Neural cell (in vitro differentiated cells): Measurements from ENCODE around the gene ITGAV. TPM values are rescaled to one million over a fixed set of nuclear protein-coding genes. Genes with fewer than 3 reads are reported as not detected.
A peak's percentile ranks its signal among the peaks of the same experiment; 100 is the strongest.

Experiments
- H2AFZ ChIP-seq: fragments of 200-600, 300-800 bp; sonication (generic), shearing (Covaris generic); 2 replicates; pipeline ENCODE4 v1.6.0; 2014; ENCODE audit warnings: low read depth, mild to moderate bottlenecking, antibody characterized with exemption, low read length, moderate library complexity
- H3F3A ChIP-seq: fragments of 200-600 bp; shearing (Covaris generic); 2 replicates; pipeline ENCODE4 v1.6.1; 2016; ENCODE audit warnings: mild to moderate bottlenecking, moderate library complexity, mixed read lengths, antibody characterized with exemption, low read length; ENCODE audit not compliant: insufficient read depth, poor library complexity, severe bottlenecking
- H3K27ac ChIP-seq: fragments of 200-600, 300-800 bp; sonication (generic), shearing (Covaris generic); 2 replicates; pipeline ENCODE4 v1.5.1; 2014; ENCODE audit warnings: mild to moderate bottlenecking, low read length, moderate library complexity
- H3K27me3 ChIP-seq: fragments of 300-800, 200-600 bp; sonication (generic), shearing (Covaris generic); 2 replicates; pipeline ENCODE4 v1.6.0; 2014; ENCODE audit warnings: mild to moderate bottlenecking, low read depth, low read length, moderate library complexity; ENCODE audit not compliant: insufficient read depth
- H3K36me3 ChIP-seq: fragments of 300-800, 200-600 bp; sonication (generic), shearing (Covaris generic); 2 replicates; pipeline ENCODE4 v1.5.1; 2014; ENCODE audit warnings: mild to moderate bottlenecking, antibody characterized with exemption, low read length, moderate library complexity; ENCODE audit not compliant: insufficient read depth
- H3K4me2 ChIP-seq: fragments of 300-800, 200-600 bp; sonication (generic), shearing (Covaris generic); 2 replicates; pipeline ENCODE4 v1.6.0; 2014; ENCODE audit warnings: mild to moderate bottlenecking, low read length
- H3K4me3 ChIP-seq: fragments of 300-800, 200-600 bp; sonication (generic), shearing (Covaris generic); 2 replicates; pipeline ENCODE4 v1.5.1; 2014; ENCODE audit warnings: mild to moderate bottlenecking, low read length, moderate library complexity
- H3K79me2 ChIP-seq: fragments of 200-600 bp; shearing (Covaris generic); replicated peaks from 2 replicates; pipeline ENCODE4 v1.6.0; 2014; ENCODE audit warnings: mild to moderate bottlenecking, low read length, moderate library complexity; ENCODE audit not compliant: insufficient read depth
- H3K9ac ChIP-seq: fragments of 300-800, 200-600 bp; sonication (generic), shearing (Covaris generic); 2 replicates; pipeline ENCODE4 v1.6.1; 2016; ENCODE audit warnings: mild to moderate bottlenecking, low read length, mixed read lengths
- H3K9me2 ChIP-seq: fragments of 200-600 bp; shearing (Covaris generic); 2 replicates; pipeline ENCODE4 v1.6.1; 2016; ENCODE audit warnings: mild to moderate bottlenecking, low read length, mixed read lengths; ENCODE audit not compliant: insufficient read depth
- H3K9me3 ChIP-seq: fragments of 200-600, 300-800 bp; sonication (generic), shearing (Covaris generic); 2 replicates; pipeline ENCODE4 v1.6.1; 2016; ENCODE audit warnings: mild to moderate bottlenecking, mixed run types, low read length, moderate library complexity, mixed read lengths
- H4K20me1 ChIP-seq: fragments of 200-600 bp; shearing (Covaris generic); 2 replicates; pipeline ENCODE4 v1.6.1; 2016; ENCODE audit warnings: mild to moderate bottlenecking, mixed run types; ENCODE audit not compliant: insufficient read depth
- EP300 ChIP-seq: fragments of 450-650 bp; conservative IDR thresholded peaks from 2 replicates; pipeline ENCODE4 v1.6.1; 2014; ENCODE audit warnings: antibody characterized with exemption, mild to moderate bottlenecking, moderate library complexity; ENCODE audit not compliant: poor library complexity, severe bottlenecking
- EZH2 ChIP-seq: fragments of 200-600, 300-800 bp; shearing (Covaris generic), sonication (generic); IDR thresholded peaks from 2 replicates; pipeline ENCODE4 v1.6.1; 2014; ENCODE audit warnings: antibody characterized with exemption, low read length, borderline replicate concordance, mild to moderate bottlenecking; ENCODE audit not compliant: insufficient read depth, poor library complexity, severe bottlenecking
- MXI1 ChIP-seq: fragments of 450-650 bp; conservative IDR thresholded peaks from 2 replicates; pipeline ENCODE4 v1.6.1; 2014; ENCODE audit warnings: antibody characterized with exemption, mild to moderate bottlenecking; ENCODE audit not compliant: poor library complexity, severe bottlenecking
- POLR2AphosphoS5 ChIP-seq: IDR thresholded peaks from 2 replicates; pipeline ENCODE4 v1.6.1; 2012
- RAD21 ChIP-seq: fragments of 450-650 bp; conservative IDR thresholded peaks from 2 replicates; pipeline ENCODE4 v1.6.1; 2014; ENCODE audit warnings: antibody characterized with exemption, mild to moderate bottlenecking, moderate library complexity
- SMC3 ChIP-seq: fragments of 450-650 bp; conservative IDR thresholded peaks from 2 replicates; pipeline ENCODE4 v1.6.1; 2014; ENCODE audit warnings: antibody characterized with exemption, mild to moderate bottlenecking, moderate library complexity; ENCODE audit not compliant: poor library complexity
- TAF1 ChIP-seq: IDR thresholded peaks from 2 replicates; pipeline ENCODE4 v1.6.1; 2012; ENCODE audit warnings: low read depth
- polyA plus RNA-seq: library from polyadenylated mRNA; depleted of rRNA; stranded (reverse); fragments of >200 nt; gene quantifications from 2 replicates; pipeline ENCODE4 v1.2.3, GENCODE V29; 2014
- TF ChIP-seq, protein P1 (sequence below): fragments of 450-650 bp; IDR thresholded peaks from 2 replicates; pipeline ENCODE4 v1.5.1; 2014; ENCODE audit warnings: antibody characterized with exemption, mild to moderate bottlenecking, moderate library complexity; ENCODE audit not compliant: poor library complexity, severe bottlenecking
- TF ChIP-seq, protein P2 (sequence below): IDR thresholded peaks from 2 replicates; pipeline ENCODE4 v1.6.1; 2012; ENCODE audit warnings: borderline replicate concordance

The ITGAV gene
- polyA plus RNA-seq, 1 donor from 2014 or later = 6.6 TPM

DNA sequence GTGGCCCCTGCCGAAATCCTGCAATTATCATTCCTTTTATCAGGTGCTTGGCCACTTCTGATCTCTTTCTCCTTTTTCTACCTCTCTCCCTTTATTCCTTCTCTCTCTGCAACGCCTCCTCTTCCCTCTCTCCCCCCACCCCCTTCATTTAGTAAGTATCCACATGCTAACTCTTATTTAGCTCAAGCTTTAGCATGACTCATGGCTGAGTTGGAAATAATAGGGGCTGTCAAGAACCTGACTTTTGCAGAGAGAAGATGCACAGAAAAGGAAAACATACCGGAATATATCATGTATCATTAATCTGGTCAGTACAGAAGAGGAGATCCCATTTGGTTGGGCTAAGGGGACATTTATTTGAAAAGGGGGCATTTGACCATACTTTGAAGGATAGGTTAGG lies 137.1 kb downstream of the ITGAV start:
- no peaks in the 10 kb centered on the region for H4K20me1 ChIP-seq
- no peak overlapping the region for H2AFZ ChIP-seq
- TF ChIP-seq RAD21 (no peak), MXI1 (no peak), SMC3 (no peak)
- TF ChIP-seq, protein P1, sequence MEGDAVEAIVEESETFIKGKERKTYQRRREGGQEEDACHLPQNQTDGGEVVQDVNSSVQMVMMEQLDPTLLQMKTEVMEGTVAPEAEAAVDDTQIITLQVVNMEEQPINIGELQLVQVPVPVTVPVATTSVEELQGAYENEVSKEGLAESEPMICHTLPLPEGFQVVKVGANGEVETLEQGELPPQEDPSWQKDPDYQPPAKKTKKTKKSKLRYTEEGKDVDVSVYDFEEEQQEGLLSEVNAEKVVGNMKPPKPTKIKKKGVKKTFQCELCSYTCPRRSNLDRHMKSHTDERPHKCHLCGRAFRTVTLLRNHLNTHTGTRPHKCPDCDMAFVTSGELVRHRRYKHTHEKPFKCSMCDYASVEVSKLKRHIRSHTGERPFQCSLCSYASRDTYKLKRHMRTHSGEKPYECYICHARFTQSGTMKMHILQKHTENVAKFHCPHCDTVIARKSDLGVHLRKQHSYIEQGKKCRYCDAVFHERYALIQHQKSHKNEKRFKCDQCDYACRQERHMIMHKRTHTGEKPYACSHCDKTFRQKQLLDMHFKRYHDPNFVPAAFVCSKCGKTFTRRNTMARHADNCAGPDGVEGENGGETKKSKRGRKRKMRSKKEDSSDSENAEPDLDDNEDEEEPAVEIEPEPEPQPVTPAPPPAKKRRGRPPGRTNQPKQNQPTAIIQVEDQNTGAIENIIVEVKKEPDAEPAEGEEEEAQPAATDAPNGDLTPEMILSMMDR = no peak
- H3K36me3 ChIP-seq = peaks cover under 1% of the 10 kb centered on the region
- H3K79me2 ChIP-seq = peaks cover 16% of the 10 kb centered on the region
- no peak overlapping the region for H3K9ac ChIP-seq
- no peaks in the 10 kb centered on the region for H3K27me3 ChIP-seq
- H3K4me2 ChIP-seq = no peak overlapping the region
- H3K9me3 ChIP-seq = no peaks in the 10 kb centered on the region
- no peak overlapping the region for H3K27ac ChIP-seq
- no peaks in the 10 kb centered on the region for H3K9me2 ChIP-seq
- no peak overlapping the region for H3K4me3 ChIP-seq
- peaks cover 4% of the 10 kb centered on the region for H3F3A ChIP-seq

DNA sequence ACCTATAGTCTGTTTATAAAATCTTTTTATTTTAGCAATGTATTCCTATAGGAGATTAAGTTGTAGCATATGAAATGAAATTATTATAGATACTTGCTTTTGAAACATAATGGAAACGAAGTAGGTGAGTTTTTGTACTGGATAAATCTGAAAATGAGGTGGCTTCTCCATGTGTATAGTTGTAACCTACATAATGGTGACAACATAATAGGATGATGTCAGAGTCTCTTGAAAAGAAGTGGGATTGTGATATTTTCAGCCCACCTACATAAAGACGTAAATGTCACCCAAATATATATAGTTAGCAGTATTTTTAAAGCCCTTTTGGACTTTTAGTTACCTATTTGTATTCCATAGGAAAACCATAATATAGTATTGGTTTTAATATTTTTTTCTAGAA lies 138.8 kb downstream of the ITGAV start:
- TF ChIP-seq, protein P1 = no peak
- TF ChIP-seq POLR2AphosphoS5 (peak; percentile 51), SMC3 (no peak), EP300 (peak; percentile 69), EZH2 (no peak), TAF1 (no peak), RAD21 (no peak), MXI1 (no peak)
- TF ChIP-seq, protein P2, sequence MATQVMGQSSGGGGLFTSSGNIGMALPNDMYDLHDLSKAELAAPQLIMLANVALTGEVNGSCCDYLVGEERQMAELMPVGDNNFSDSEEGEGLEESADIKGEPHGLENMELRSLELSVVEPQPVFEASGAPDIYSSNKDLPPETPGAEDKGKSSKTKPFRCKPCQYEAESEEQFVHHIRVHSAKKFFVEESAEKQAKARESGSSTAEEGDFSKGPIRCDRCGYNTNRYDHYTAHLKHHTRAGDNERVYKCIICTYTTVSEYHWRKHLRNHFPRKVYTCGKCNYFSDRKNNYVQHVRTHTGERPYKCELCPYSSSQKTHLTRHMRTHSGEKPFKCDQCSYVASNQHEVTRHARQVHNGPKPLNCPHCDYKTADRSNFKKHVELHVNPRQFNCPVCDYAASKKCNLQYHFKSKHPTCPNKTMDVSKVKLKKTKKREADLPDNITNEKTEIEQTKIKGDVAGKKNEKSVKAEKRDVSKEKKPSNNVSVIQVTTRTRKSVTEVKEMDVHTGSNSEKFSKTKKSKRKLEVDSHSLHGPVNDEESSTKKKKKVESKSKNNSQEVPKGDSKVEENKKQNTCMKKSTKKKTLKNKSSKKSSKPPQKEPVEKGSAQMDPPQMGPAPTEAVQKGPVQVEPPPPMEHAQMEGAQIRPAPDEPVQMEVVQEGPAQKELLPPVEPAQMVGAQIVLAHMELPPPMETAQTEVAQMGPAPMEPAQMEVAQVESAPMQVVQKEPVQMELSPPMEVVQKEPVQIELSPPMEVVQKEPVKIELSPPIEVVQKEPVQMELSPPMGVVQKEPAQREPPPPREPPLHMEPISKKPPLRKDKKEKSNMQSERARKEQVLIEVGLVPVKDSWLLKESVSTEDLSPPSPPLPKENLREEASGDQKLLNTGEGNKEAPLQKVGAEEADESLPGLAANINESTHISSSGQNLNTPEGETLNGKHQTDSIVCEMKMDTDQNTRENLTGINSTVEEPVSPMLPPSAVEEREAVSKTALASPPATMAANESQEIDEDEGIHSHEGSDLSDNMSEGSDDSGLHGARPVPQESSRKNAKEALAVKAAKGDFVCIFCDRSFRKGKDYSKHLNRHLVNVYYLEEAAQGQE = peak; percentile 35
- Histone ChIP-seq H3K36me3 (peaks cover 7% of the 10 kb centered on the region), H3K9me2 (no peaks in the 10 kb centered on the region), H3K27ac (peak overlapping the region; percentile 57), H3F3A (peaks cover 4% of the 10 kb centered on the region), H3K9ac (no peak overlapping the region), H2AFZ (no peak overlapping the region), H3K4me3 (no peak overlapping the region), H3K79me2 (peaks cover 7% of the 10 kb centered on the region), H3K4me2 (no peak overlapping the region), H3K27me3 (no peaks in the 10 kb centered on the region), H4K20me1 (no peaks in the 10 kb centered on the region), H3K9me3 (peaks cover 2% of the 10 kb centered on the region)

Other genes starting within 250 kb of the ITGAV start
- gene ZC3H15, start 103.8 kb upstream of the ITGAV start, polyA plus RNA-seq = 122 and 149 TPM in 2 replicates
- gene FAM171B, start 104.0 kb downstream of the ITGAV start, polyA plus RNA-seq = 28.3 and 31.9 TPM in 2 replicates